HPDE6-E6E7 (cell line): ENCODE results near the gene SFT2D2.
A peak's percentile ranks its signal among the peaks of the same experiment; 100 is the strongest.

ENCODE experiments used
- DNase-seq: peaks from one replicate; pipeline ENCODE4 v3.0.0; 2011; ENCODE audit warnings: missing footprints; ENCODE audit errors: extremely low spot score

The SFT2D2 gene

GRCh38 chr1:168223261-168223660, 2.5 kb upstream of the SFT2D2 start:
- no peak for DNase-seq

- DNase-seq: no peak
These were observed 1.9 kb upstream of the SFT2D2 start for GRCh38 chr1:168223681-168224540.

- no peak for DNase-seq
These were observed 813 bp upstream of the SFT2D2 start for GRCh38 chr1:168224991-168225390.

GRCh38 chr1:168227620-168228019, 1.8 kb downstream of the SFT2D2 start:
- no peak for DNase-seq

- no peak for DNase-seq
These were observed 4.1 kb downstream of the SFT2D2 start for GRCh38 chr1:168229893-168230292.

- no peak for DNase-seq
These were observed 4.9 kb downstream of the SFT2D2 start for GRCh38 chr1:168230709-168231108.

GRCh38 chr1:168234846-168235547, 9.2 kb downstream of the SFT2D2 start:
- DNase-seq: peak; percentile 69

- DNase-seq: no peak
These were observed 9.7 kb downstream of the SFT2D2 start for GRCh38 chr1:168235548-168235885.

- DNase-seq: no peak
These were observed 10.1 kb downstream of the SFT2D2 start for GRCh38 chr1:168235937-168236336.

GRCh38 chr1:168236836-168237611, 11.2 kb downstream of the SFT2D2 start:
- DNase-seq: no peak

GRCh38 chr1:168243198-168243597, 17.4 kb downstream of the SFT2D2 start:
- no peak for DNase-seq

- DNase-seq: no peak
These were observed 17.9 kb downstream of the SFT2D2 start for GRCh38 chr1:168243636-168244212.

- DNase-seq: no peak
These were observed 19.2 kb downstream of the SFT2D2 start for GRCh38 chr1:168245042-168245441.

GRCh38 chr1:168246506-168246905, 20.7 kb downstream of the SFT2D2 start:
- DNase-seq: no peak

GRCh38 chr1:168252204-168252733, 26.5 kb downstream of the SFT2D2 start:
- DNase-seq: no peak

GRCh38 chr1:168256164-168256563, 30.4 kb downstream of the SFT2D2 start:
- no peak for DNase-seq

- no peak for DNase-seq
These were observed 31.6 kb downstream of the SFT2D2 start for GRCh38 chr1:168257397-168257796.

- DNase-seq: no peak
These were observed 33.8 kb downstream of the SFT2D2 start for GRCh38 chr1:168259567-168259966.

GRCh38 chr1:168260393-168260792, 34.6 kb downstream of the SFT2D2 start:
- no peak for DNase-seq

GRCh38 chr1:168261390-168261789, 35.6 kb downstream of the SFT2D2 start:
- no peak for DNase-seq

- DNase-seq: no peak
These were observed 37.3 kb downstream of the SFT2D2 start for GRCh38 chr1:168263130-168263529.

GRCh38 chr1:168264296-168264695, 38.5 kb downstream of the SFT2D2 start:
- no peak for DNase-seq
